SK-MEL-5 (cell line): ENCODE measurements around the gene C17orf67. TPM values are rescaled to one million over a fixed set of nuclear protein-coding genes. Genes with fewer than 3 reads are reported as not detected.

Source experiments
- DNase-seq: peaks from one replicate; pipeline ENCODE4 v3.0.0-alpha.2; 2016; ENCODE audit warnings: low read depth, low spot score
- in situ Hi-C: cut with HindIII; loops from 2 replicates; pipeline ENCODE4 v1.10.0; 2016; ENCODE audit warnings: low sequenced_read_pairs, high pct_unique_total_duplicates, low pct_unique_long_range_greater_than_20kb
- polyA plus RNA-seq, 2 experiments: library from polyadenylated mRNA; depleted of rRNA; stranded (reverse); fragments of >200 nt; gene quantifications; 2 replicates each; pipeline ENCODE4 v1.2.3, GENCODE V29; 2015
- total RNA-seq: library from RNA; depleted of rRNA; stranded (reverse); fragments of >200 nt; shearing (Covaris generic); gene quantifications from 2 replicates; pipeline ENCODE4 v1.2.3, GENCODE V29; 2014; rRNA removed

Gene C17orf67, protein sequence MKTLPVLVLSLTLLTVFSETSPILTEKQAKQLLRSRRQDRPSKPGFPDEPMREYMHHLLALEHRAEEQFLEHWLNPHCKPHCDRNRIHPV
- total RNA-seq = 0.59 and 1.1 TPM in 2 replicates
- polyA plus RNA-seq (2015; cell fraction: cytosol; rRNA removed) = 0.96 and 1.4 TPM in 2 replicates
- polyA plus RNA-seq (2015; cell fraction: nucleus; rRNA removed) = 3.7 TPM in 1 of 2 replicates, not detected in the other

DNA sequence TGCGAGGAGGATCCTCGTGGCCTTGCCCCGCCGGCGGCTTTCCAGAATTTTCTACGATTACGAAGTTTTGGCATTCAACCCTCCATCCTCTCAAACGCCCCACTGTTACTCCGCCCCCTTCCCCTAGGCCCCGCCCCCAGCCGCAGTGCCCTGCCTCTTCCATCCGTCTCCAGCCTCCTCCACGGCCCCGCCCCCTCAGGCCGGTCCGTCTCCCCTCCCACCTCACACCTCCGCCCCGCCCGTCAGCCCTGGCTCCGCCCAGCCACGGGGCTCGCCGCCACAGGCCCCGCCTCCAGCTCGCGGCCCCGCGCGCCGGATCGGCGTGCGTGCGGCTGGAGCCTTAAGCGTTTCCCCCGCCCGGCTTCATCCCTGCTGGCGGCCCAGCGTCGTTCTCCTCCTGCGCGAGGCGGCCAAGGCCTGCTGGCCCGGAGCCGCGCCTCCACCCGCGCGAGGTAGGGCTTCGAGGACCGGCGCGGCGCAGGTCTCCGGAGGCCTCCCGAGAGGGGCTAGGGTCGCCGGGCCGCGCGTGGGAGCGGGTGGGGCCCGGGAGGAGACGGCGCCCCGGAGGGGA lies at the start of gene C17orf67, which contains the start of gene DGKE:
C17orf67 (minus strand) TSS at position 112 of the 571 bp plus-strand sequence. CDS start 18,110 bp downstream, outside the sequence.
DGKE (plus strand) TSS at position 343 of the 571 bp plus-strand sequence. CDS start 645 bp downstream, outside the sequence.
- in situ Hi-C loops = no loop called here
- peak; percentile 86 for DNase-seq

DNA sequence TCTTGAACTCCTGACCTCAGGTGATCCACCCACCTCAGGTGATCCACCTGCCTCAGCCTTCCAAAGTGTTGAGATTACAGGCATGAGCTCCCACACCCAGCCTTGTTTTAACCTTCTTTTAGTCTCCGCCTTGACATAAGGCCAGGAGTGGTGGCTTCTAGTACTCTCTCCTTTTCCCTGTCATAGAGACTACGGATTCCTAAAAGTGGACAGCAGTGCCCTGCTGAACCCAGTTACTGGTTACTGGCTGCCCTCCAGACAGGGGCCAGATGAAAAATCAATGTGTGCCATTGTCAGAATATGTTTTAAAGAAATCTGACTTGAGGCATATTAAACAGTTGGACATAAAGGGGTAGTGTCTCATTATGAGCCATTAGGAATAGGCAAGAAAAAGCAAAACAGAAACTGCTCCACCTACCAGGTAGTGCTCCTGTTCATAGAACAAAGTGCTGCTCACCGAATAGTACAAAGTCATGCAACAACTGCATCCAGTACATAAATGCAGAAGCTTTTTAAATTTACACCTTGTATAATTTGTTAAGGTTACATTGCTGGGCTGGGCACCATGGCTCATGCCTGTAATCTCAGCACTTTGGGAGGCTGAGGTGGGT lies 48.1 kb upstream of the C17orf67 start:
- peak; percentile 40 for DNase-seq
- in situ Hi-C loops = no loop called here

DNA sequence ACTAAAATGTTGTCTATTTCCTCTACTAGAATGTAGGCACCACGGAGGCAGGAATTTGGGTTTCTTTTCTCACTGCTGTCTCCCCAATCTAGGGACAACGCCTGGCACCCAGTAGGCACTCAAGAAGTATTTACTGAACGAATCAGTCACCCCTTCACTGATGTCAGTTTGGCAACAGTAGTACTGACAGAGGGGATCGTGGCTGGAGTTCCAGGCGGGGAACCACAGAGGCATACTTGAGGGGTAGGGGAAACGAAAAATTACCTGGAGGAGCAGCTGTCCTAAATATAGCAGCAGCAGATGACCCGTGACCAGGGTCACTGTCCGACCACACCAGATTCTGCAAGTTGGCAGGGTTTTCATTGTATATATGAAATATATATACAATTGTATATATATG lies 46.9 kb upstream of the C17orf67 start:
- in situ Hi-C loops = no loop called here
- no peak for DNase-seq

DNA sequence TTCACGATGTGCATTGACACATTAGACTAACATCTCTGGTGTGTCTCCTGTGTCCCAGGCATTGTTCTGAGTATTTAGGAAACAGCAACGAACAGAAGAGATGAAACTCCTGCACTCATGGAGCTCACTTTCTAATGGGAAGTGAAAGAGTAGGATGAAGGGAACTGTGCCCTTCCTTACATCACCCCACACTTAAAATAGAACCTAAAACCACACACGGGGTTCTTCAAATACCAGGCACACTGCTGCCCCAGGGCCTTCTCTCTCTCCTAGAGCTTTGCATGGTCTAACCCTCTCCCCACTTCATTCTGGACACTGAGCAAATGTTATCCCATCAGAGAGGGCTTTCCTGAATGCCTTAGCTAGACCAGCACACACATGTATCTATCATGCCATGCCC lies 46.4 kb upstream of the C17orf67 start:
- no peak for DNase-seq
- in situ Hi-C loops = no loop called here

DNA sequence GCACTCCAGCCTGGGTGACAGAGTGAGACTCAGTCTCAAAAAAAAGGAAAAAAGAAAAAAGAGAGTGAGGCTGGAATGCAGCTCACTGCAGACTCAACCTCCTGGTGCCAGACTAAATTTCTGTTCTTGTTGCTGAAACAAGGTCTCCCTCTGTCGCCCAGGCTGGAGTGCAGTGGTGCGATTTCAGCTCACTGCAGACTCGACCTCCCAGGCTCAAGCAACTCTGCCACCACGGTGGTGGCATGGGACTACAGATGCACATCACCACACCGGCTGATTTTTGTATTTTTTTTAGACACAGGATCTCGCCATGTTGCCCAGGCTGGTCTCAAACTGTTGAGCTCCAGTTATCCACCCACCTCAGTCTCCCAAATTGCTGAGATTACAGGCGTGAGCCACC lies 45.6 kb upstream of the C17orf67 start:
- in situ Hi-C loops = no loop called here
- no peak for DNase-seq

DNA sequence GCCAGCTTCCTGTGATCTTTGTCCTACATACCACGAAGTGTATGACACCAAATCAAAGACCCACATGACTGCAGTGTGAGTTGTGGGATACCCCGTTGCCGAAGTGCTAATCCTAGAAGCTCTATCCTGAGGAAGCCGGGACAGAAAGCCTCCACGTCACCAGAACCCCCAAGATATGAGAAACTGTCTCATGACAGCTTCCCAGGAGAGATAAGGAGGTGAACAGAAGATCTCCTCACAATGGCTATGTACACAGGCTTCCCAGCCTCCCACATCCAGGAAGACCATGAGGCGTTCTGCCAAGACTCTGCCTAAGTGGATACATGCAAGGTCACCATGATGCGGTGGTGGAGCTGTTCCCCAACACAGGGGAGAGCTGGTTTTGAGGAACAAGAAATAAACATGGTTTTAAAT lies 43.1 kb upstream of the C17orf67 start:
- DNase-seq = peak; percentile 60
- in situ Hi-C loops = no loop called here

DNA sequence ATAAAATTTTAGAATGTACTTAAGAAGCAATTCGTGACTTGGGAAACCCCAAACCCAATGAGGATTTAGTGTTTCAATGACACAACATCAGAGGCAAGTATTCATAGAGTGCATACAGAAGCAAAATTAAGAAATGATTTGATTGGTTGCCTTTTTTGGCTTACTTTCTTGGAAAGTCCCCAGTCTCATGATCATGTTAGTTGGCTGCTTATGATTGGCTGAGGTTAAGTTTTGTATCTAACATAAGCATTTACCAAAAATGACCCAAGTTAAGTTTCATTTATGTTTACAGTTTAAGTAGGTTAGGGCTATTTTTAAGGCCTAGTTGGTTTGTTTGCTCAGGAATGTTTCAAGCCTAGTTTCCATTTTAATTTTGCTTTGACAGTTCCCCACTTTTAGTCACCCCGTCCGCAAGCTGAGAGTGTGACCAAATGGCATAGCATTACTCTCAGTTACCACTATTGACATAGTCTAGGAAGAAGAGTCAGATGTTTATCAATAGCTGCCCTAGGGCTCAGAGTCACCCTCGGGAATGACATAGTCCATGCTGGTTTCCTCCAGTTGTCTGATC lies 36.4 kb upstream of the C17orf67 start:
- no peak for DNase-seq
- in situ Hi-C loops = no loop called here

DNA sequence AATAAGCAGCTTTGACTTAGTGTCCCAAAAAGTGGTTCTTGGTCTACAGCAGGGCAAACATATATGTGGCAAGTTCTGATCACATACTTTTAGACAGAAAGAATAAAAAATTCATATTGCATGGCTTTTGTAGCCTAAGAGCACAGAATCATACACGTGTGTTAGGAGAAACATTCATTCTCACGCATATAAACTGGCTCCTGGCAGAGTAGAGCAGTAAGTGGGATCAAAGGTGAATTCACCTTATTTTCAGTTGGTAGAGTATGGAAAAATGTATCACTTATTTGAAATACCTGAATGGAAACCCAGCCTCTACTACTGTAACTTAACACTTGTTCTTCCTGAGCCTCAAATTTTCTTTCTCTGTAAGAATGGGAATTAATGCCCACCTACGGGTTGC lies 35.0 kb upstream of the C17orf67 start:
- in situ Hi-C loops = no loop called here
- DNase-seq = no peak

DNA sequence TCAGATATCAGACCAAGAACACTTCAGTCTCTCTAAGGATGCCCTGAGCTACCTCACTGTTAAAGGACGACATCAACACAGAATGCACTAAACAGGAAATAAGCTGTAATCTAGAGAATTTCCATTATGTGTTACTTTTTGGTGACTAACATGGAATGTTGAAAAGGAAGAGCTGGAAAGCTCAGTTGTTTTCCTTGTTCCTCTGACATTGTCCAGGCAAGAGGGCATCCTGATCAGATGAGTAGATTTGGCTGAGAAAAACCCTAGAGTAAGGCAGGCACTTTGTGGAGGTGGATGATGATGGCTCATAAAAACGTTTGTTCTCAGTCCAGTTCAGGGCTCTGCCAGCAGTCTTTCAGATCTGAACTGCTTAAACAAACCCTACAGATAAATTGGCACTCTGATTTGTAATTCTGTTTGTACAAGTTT lies 34.2 kb upstream of the C17orf67 start:
- DNase-seq = no peak
- in situ Hi-C loops = no loop called here

DNA sequence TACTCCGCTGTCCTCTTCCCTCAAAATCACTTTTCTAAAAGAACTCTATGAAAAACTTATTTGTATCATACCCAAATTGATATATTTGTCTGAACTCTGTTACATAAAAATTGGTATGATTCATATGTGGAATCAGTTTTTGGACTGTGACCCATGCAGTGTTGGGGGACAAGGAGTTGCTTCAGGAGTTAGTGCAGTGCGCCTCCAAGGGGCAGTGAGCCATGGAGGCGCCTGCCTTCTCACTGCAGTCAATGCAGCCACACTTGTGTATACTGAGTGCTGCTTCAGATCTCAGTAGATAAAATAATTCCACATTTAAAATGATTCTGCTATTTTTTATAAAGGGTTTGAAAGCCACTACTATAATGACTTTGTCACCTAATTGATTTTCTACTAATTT lies 32.8 kb upstream of the C17orf67 start:
- DNase-seq = peak; percentile 61
- in situ Hi-C loops = no loop called here

DNA sequence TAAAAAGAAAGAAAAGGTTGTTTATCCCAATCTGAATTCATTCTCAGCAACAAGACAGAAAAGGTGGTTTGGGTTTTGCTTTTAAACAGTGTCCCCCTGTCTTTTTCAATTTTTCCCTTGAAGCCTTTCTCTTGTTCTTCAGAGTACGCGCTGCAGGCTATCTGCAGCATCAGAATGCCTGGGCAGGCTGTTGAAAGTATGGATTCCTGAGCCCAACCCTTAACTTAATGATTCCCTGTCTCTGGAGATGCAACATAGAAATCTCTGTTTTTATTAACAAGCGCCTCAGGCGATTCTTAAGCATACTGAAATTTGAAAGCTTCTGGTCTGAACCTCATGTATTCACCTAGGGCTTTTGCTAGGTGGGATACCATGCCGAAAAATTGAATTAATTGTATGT lies 32.4 kb upstream of the C17orf67 start:
- in situ Hi-C loops = no loop called here
- DNase-seq = peak; percentile 73

DNA sequence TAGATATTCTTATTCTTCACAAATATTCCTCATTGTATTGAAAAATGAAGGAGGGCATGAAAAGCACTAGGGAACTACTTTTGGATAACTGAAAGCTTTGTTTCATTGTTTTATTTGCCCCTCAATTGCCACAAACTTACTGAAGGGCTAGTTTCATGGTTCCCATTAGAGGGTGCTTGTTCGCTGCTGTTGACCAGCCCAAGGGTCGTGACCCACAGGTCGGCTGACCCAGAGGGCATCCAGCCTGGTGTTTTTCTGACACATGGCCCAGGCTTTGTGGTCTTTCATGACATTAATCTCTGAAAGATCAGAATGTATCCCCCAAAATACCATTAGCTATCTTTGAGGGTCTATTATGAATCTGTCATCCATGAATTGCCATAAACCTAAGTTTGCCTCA lies 30.3 kb upstream of the C17orf67 start:
- no peak for DNase-seq
- in situ Hi-C loops = no loop called here

DNA sequence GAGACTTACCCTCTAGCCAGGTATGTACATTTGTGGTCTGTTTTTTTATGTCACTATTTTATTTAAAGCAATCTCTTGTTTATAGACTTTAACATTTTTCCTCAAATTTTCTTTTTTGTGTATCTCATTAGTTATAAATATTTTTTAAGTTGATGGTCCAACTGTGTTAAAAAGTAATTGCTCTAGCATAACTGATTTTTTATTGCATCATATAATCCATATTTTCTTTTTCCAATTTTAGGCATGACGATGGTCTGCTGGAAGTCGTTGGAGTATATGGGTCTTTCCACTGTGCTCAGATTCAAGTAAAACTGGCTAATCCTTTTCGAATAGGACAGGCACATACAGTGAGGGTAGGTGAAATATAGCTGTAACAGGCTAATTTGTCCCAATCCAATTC lies 28.2 kb upstream of the C17orf67 start:
- in situ Hi-C loops = no loop called here
- DNase-seq = no peak

DNA sequence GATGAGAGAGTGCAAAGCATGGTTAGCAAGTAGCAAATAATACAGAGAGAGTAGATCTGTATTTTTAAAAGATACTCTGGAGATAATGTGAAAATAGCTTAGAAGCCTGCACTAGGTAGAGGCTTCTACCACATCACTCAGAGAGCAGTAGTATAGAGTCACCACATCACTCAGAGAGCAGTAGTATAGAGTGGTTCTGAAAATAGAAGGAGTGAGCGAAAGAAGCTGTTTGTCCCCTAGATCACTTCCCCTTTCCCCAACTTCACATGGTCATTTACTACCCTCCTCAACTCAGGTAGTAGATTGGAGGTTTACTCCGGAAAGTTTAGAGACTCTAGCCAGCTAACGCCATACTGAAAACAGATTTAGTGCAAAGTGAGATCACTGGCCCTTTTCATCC lies 17.3 kb upstream of the C17orf67 start:
- in situ Hi-C loops = no loop called here
- DNase-seq = no peak

DNA sequence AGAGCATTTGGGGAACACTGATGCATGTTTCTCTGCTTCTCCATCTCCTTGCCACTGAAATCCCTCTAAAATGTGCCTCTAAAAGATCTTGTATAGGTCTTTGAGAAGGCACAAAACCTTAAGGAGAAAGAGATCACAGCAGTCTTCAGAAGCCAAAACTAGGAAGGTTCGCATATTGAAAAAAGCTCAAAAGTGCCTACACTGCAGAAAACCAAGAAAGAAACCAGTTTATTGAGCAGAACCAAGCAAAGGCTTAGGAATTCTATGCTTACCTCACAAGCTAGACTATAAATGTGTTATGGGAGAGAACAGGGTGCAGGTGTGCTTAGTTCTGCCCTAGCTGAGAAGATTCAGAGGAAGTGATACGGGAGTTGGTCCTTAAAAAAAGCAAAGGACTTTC lies 16.9 kb upstream of the C17orf67 start:
- DNase-seq = no peak
- in situ Hi-C loops = no loop called here

DNA sequence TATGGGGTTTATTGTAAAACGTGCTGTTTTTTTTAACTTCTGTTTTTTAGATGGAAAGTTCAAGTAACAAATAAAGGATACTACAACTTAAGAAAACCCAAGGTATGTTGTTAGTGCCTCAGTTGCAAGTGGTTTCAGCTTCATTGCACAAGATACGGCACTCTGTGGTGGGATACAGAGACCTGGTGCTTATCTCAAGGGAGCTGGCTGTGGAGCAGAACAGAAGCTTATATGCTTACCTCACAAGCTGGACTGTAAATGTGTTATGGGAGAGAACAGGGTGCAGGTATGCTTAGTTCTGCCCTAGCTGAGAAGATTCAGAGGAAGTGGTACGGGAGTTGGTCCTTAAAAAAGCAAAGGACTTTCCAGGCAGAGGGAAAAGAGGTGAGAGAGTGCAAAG lies 15.4 kb upstream of the C17orf67 start:
- no peak for DNase-seq
- in situ Hi-C loops = no loop called here

DNA sequence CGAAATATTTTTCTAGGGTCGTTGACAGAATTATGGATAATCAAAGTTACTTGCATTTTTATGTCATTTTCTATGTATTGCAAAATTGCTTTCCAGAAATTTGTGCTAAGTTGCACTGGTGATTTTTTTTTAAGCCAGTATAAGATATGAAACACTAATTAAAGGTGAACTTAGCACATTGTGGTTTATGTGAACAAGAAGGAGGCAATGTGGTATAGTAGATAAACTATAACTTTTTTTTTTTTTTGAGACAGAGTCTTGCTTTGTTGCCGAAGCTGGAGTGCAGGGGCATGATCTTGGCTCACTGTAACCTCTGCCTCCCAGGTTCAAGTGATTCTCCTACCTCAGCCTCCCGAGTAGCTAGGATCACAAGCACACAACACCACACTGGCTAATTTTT lies 13.4 kb upstream of the C17orf67 start:
- no peak for DNase-seq
- in situ Hi-C loops = no loop called here

DNA sequence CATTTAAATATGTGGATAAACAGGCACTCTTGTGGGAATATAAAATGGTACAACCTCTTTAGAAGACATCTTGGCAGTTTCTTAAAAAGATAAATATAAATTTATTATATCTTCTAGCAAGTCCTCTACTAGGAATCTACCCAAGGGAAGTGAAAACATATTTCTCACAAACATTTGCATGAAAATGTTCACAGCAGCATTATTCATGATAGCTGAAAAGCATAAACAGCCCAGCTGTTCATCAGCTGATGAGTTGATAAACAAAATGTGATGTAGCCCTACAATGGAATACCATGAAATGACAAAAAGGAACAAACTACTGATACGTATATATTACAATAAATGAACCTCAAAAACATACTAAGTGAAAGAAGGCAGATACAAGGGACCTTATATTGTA lies 12.2 kb upstream of the C17orf67 start:
- no peak for DNase-seq
- in situ Hi-C loops = no loop called here

DNA sequence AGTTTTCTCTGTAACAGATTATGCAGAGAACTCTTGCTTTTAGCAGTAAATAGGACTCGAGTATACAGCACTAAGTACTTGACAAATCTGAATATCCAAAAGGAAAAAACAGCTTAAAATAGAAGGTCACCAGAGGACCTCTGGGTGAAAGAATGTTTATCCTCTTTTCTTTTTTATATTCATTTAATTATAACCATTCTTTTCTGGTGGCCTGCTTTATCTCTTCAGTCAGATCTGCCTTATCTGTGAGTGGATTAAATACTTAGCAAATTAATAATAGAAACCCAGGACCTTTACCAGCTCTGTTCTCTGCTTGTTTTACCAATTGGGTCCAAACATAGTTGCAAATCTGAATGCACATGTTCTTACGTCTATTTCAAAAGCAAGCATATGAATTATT lies 8.9 kb upstream of the C17orf67 start:
- in situ Hi-C loops = no loop called here
- no peak for DNase-seq
